Measurements from ENCODE around the gene LEF1.
"Not testable (repeated sequence)": the region's sequence is repeated elsewhere in the genome, so short reads cannot be mapped to it uniquely, and the experiment has no call there.

The LEF1 gene

DNA sequence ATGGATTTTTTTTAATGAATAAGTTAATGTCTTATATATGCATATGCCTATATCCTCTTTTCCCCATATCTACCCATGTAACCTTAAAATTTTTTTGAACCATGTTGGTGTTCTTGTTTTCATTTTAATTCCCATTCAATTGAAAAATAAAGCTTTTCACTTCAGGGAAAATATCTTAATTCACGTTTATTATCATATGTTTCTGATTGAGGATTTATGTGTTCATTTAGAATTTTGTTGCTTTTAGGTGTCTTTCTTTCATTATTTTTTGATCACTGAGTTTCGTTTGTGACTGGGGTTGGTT, 149.9 kb downstream of the LEF1 start:
- H3K27ac Mint-ChIP-seq: no peak overlapping the region
- H3K36me3 Mint-ChIP-seq (ENCODE audit: low read depth): peaks cover 30% of the 10 kb centered on the region
- no peaks in the 10 kb centered on the region for H3K9me3 Mint-ChIP-seq
- H3K4me1 Mint-ChIP-seq (ENCODE audit: low read depth): peaks cover 21% of the 10 kb centered on the region
- no peaks in the 10 kb centered on the region for H3K27me3 Mint-ChIP-seq (ENCODE audit: low read depth)
- no peak overlapping the region for H3K4me3 Mint-ChIP-seq

DNA sequence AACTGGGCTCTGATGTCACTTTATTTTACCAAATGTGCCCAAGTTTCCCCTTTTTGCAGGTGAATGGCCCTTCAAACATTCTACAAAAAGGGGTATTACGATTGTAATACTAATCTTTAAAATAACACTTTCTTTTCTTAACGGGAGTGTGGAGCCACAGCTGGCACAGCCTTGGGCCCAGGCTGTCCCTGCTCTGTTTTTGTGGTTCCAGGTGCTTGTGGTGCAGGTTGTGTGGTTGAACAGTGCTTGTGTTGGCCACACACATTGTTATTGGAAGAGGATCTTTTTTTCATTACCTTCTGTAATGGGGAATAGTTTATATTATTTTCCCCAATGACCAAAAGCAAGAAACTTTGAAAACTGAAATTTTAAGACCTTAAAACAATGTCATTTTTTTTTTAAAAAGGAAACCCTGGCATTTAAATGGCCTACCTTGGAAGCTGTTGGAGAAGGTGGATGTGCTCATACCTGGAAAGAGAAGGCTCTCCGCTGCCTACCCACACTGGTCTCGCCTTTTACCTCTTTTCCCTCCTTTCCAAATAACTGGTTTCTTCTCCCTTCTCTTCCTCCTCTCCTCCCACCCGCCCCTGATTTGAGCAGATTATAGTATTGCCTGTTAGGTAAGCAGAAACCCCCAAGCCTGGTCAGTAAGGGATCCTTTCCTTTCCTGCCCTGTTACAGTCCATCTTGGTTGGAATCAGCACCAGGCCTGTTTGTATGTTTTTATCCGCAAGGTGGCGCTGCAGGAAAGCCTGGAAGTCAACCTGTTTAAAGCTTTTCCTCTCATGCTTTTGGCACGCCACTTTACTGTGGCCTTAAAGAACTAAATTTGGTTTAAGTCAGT, 150.5 kb downstream of the LEF1 start:
- Mint-ChIP-seq H3K4me1 (ENCODE audit: low read depth) (peaks cover 21% of the 10 kb centered on the region), H3K36me3 (ENCODE audit: low read depth) (peaks cover 28% of the 10 kb centered on the region), H3K4me3 (no peak overlapping the region), H3K27ac (no peak overlapping the region), H3K9me3 (no peaks in the 10 kb centered on the region), H3K27me3 (ENCODE audit: low read depth) (no peaks in the 10 kb centered on the region)

DNA sequence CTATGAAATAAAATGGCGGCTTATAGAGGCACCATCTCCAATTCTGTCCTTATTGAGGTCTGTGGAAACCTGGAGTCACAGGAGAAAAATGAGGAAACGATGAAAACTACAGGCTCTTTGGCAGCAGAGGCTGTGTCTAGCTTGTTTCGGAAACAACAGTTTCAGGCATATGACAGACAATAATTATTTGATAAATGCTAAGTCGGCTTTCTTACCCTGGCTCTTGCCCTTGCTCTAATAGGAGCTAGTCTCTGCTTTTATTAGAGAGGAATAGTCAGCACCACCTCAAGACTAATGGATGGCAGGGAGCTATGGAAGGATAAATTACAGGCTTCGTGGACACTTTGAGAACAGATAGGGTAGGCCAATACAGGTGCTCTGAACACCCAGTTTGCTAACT, 154.8 kb downstream of the LEF1 start:
- H3K9me3 Mint-ChIP-seq: no peaks in the 10 kb centered on the region

DNA sequence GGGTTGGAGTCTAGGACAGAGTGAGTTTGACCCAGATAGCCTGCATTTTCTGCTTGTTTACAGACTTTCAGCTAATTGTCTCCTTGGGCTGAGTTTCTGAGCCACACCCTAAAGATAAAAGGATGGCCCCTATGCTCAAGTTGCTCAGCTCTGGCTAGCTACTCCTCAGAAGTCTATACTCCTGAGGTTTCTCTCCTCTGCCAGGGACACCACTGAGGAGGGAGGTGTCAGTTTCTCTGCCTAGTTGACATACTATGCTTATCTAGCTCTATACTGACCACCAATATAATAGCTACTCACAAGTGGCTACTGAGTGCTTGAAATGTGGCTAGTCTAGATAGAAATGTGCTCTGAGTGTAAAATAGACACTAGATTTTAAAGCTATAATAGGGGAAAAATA, 155.4 kb downstream of the LEF1 start:
- Mint-ChIP-seq H3K27me3 (ENCODE audit: low read depth) (no peaks in the 10 kb centered on the region), H3K36me3 (ENCODE audit: low read depth) (peaks cover 32% of the 10 kb centered on the region), H3K4me1 (ENCODE audit: low read depth) (no peaks in the 10 kb centered on the region), H3K27ac (no peak overlapping the region), H3K9me3 (no peaks in the 10 kb centered on the region), H3K4me3 (no peak overlapping the region)

More for the DNA sequence above, 154.8 kb downstream of the LEF1 start:
- Mint-ChIP-seq H3K36me3 (ENCODE audit: low read depth) (peaks cover 34% of the 10 kb centered on the region), H3K27ac (no peak overlapping the region), H3K4me3 (no peak overlapping the region), H3K27me3 (ENCODE audit: low read depth) (no peaks in the 10 kb centered on the region), H3K4me1 (ENCODE audit: low read depth) (peaks cover 5% of the 10 kb centered on the region)

DNA sequence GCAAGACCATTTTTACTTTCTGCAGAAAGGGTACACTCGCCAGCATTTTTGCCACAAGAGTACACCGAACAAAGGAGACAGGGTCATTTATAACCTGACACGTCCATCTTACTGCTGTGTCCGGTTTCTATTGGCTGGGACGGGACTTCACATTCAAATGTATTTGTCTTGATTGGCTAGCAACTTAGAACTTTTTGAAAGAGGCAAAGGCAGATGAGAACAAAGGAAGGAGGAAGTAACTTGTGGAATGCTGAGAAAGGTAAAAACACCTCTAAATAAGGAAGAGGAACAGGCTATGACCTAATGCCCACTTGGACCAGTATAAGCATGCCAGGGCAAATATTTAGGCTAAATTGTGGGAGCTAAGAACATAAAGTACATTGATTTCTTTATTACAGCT, 156.3 kb downstream of the LEF1 start:
- not testable (repeated sequence) for H3K27ac Mint-ChIP-seq; H3K4me1 Mint-ChIP-seq (ENCODE audit: low read depth); H3K4me3 Mint-ChIP-seq; H3K9me3 Mint-ChIP-seq; H3K27me3 Mint-ChIP-seq (ENCODE audit: low read depth)
- H3K36me3 Mint-ChIP-seq (ENCODE audit: low read depth): peaks cover 30% of the 10 kb centered on the region

DNA sequence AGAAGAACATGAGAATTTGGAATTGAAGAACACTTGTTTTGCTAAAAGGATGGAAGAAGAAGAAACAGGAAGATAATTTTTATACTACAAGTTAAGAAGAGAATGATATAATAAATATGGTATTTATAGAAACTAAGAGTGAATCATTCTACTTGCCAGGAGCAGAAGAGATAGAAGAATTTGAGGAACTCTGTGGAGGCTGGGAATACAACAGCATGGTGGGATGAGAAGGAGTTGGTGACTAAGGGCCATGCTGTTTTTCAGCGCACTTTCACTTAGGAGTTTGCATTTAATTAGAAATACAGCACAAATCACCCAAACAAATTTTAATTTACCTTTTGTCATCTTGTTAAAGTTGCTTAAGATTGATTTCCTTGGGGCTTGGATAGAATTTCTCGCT, 158.6 kb downstream of the LEF1 start:
- no peaks in the 10 kb centered on the region for H3K27me3 Mint-ChIP-seq (ENCODE audit: low read depth)
- H3K9me3 Mint-ChIP-seq: no peaks in the 10 kb centered on the region
- no peak overlapping the region for H3K27ac Mint-ChIP-seq
- peaks cover 5% of the 10 kb centered on the region for H3K4me1 Mint-ChIP-seq (ENCODE audit: low read depth)
- H3K4me3 Mint-ChIP-seq: no peak overlapping the region
- H3K36me3 Mint-ChIP-seq (ENCODE audit: low read depth): peaks cover 23% of the 10 kb centered on the region

DNA sequence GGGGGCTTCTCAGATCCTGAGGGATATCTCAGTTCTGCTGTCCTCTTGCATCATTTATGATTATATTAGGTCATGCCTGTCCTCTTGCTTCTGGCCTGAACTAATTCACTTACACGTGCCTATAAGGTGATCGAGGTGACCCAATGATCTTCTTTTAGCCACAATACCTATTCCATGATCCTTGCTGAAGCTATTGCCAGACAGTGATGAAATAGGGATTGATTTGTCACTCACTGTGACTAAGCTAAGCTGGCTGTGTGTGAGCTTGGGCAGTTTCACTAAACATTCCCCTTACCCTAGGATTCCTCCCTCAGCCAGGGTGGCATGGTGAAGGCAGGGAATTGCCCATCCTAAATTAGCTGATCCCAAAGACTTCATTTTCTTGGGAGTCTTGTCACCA, 160.0 kb downstream of the LEF1 start:
- H3K4me1 Mint-ChIP-seq (ENCODE audit: low read depth): peaks cover 14% of the 10 kb centered on the region
- H3K4me3 Mint-ChIP-seq: no peak overlapping the region
- H3K27me3 Mint-ChIP-seq (ENCODE audit: low read depth): no peaks in the 10 kb centered on the region
- H3K27ac Mint-ChIP-seq: no peak overlapping the region
- peaks cover 24% of the 10 kb centered on the region for H3K36me3 Mint-ChIP-seq (ENCODE audit: low read depth)
- no peaks in the 10 kb centered on the region for H3K9me3 Mint-ChIP-seq

DNA sequence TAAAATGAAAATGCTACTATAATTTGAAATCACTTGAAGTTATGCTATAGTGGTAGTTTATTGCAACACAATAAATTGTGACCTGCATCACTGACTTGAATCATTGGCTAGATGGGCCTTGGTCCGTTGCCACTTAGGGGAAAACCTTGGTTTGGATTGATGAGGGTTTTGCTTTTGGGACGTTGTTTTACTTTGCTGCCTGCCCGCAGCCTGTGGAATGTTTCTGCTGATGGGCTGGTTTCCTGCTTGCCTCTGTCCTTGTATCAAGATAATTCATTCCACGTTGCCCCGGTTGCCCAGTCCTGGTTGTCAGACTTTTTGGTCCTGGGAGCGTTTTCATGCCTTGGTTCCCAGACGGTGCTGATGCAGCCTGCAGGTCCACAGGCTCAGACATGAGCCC, 160.7 kb downstream of the LEF1 start:
- no peak overlapping the region for H3K4me3 Mint-ChIP-seq
- no peak overlapping the region for H3K27ac Mint-ChIP-seq
- H3K9me3 Mint-ChIP-seq: no peaks in the 10 kb centered on the region
- H3K36me3 Mint-ChIP-seq (ENCODE audit: low read depth): peaks cover 27% of the 10 kb centered on the region
- H3K27me3 Mint-ChIP-seq (ENCODE audit: low read depth): no peaks in the 10 kb centered on the region
- H3K4me1 Mint-ChIP-seq (ENCODE audit: low read depth): peaks cover 16% of the 10 kb centered on the region

DNA sequence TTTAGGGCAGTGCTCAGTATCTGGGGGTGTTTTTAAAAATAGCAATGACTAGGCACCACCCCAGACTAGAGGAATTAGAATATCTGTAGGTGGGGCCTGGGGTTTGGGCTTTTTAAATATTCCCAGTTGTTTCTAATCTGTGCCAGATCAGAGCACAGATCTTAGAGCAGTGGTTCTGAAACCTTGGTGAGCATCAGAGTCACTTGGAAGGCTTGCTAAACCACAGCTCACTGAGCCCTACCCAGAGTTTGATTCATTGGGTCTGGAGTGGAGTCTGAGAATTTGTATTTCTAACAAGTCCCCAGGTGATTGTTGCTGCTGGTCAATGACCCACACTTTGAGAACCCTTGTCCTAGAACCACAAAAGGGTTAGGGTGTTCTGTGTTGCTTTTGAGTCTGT, 162.4 kb downstream of the LEF1 start:
- Mint-ChIP-seq H3K4me1 (ENCODE audit: low read depth) (peaks cover 18% of the 10 kb centered on the region), H3K27me3 (ENCODE audit: low read depth) (no peaks in the 10 kb centered on the region), H3K27ac (no peak overlapping the region), H3K9me3 (no peaks in the 10 kb centered on the region), H3K4me3 (no peak overlapping the region), H3K36me3 (ENCODE audit: low read depth) (peaks cover 21% of the 10 kb centered on the region)

DNA sequence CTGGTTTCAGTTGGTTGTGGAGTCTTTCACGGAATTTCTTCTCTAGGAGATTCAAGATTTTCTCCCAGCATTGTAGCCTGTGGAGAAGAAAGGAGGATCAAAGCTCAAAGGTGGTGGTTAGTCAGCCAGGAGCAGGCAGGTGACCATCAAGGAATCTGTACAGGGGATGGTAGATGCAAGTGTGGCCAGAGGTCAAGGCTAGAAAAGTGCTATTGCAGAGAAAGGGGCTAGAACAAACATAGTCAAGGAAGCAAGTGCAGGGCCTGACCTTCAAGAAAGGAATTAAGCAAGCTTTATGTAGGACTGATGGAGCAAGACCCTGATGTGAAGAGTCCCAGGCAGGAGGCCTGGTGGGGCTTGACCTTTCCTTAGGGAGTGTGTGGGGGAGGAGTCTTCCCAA, 162.9 kb downstream of the LEF1 start:
- peaks cover 21% of the 10 kb centered on the region for H3K4me1 Mint-ChIP-seq (ENCODE audit: low read depth)
- H3K36me3 Mint-ChIP-seq (ENCODE audit: low read depth): peaks cover 20% of the 10 kb centered on the region
- no peaks in the 10 kb centered on the region for H3K27me3 Mint-ChIP-seq (ENCODE audit: low read depth)
- no peak overlapping the region for H3K4me3 Mint-ChIP-seq
- no peaks in the 10 kb centered on the region for H3K9me3 Mint-ChIP-seq
- no peak overlapping the region for H3K27ac Mint-ChIP-seq

DNA sequence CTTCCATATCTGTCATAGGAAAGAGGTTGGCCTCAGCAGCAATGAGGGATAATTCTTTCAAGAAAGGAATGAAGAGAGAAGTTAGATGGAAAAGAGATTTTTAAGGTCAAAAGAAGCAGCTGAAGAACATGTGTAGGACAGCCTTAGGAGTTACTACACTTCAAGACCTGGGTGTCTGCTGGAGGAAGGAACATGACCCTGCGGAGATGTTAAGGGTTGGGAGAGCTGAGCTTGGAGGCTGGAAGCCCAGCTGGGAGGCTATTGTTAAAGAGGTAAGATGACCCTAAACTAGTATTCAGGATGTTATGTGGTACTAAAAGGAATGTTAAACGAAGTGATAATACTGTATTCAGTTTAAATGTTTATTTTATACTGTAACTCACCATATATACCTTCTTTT, 164.1 kb downstream of the LEF1 start:
- peaks cover 23% of the 10 kb centered on the region for H3K36me3 Mint-ChIP-seq (ENCODE audit: low read depth)
- no peaks in the 10 kb centered on the region for H3K9me3 Mint-ChIP-seq
- H3K4me3 Mint-ChIP-seq: no peak overlapping the region
- no peaks in the 10 kb centered on the region for H3K27me3 Mint-ChIP-seq (ENCODE audit: low read depth)
- H3K27ac Mint-ChIP-seq: no peak overlapping the region
- H3K4me1 Mint-ChIP-seq (ENCODE audit: low read depth): peaks cover 31% of the 10 kb centered on the region

DNA sequence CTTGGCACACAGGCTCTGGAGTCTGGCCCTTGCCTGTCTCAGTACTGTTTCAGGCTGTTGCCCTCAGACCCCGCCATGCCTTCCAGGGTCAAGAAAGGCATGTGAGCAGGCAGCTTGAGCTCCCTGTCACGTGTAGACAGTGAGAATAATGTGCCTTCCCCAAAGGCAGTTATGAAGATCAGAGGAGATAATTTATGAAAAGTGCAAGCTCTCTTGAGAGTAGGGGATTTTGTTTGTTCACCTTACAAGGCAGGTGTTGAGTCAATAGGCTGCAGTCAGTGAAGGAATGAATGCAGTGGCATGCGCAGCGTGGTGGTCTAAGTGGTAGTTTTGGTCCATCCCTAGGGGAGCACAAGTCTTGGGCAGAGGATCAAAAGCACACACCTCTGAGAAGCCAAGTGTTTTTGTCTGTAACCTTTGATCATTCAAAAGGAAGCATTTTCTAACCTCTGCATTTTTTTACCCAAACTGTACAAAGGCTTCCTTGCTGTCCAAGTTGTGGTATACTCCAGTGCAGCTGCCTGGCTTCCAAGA, 164.7 kb downstream of the LEF1 start:
- H3K36me3 Mint-ChIP-seq (ENCODE audit: low read depth): peaks cover 21% of the 10 kb centered on the region
- peak overlapping the region; percentile 26 for H3K27ac Mint-ChIP-seq
- no peaks in the 10 kb centered on the region for H3K9me3 Mint-ChIP-seq
- no peak overlapping the region for H3K4me3 Mint-ChIP-seq
- H3K27me3 Mint-ChIP-seq (ENCODE audit: low read depth): no peaks in the 10 kb centered on the region
- H3K4me1 Mint-ChIP-seq (ENCODE audit: low read depth): peaks cover 32% of the 10 kb centered on the region

DNA sequence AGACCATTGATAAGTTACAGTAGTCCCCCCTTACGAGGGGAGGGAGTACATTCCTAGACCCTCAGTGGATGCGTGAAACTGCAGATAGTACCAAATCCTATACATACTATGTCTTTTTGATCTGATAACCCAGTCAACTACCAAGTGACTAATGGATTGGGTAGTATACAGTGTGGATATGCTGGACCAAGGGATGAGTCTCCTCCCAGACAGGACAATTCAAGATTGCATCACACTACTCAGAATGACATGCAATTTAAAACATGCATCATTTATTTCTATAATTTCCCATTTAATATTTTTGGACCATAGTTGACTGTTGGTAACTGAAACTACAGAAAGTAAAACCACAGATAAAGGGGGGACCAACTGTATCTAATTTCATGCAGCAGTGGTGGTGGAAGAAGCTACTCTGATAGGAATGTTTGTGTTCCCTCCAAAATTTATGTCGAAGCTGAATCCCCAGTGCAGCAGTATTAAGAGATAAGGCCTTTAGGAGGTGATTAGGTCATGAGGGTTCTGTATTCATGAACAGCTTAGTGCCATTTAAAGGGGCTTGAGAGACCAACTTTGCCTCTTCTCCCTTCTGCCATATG, 167.1 kb downstream of the LEF1 start:
- H3K36me3 Mint-ChIP-seq (ENCODE audit: low read depth): peaks cover 28% of the 10 kb centered on the region
- no peak overlapping the region for H3K4me3 Mint-ChIP-seq
- H3K4me1 Mint-ChIP-seq (ENCODE audit: low read depth): peaks cover 39% of the 10 kb centered on the region
- H3K9me3 Mint-ChIP-seq: no peaks in the 10 kb centered on the region
- no peak overlapping the region for H3K27ac Mint-ChIP-seq
- no peaks in the 10 kb centered on the region for H3K27me3 Mint-ChIP-seq (ENCODE audit: low read depth)

DNA sequence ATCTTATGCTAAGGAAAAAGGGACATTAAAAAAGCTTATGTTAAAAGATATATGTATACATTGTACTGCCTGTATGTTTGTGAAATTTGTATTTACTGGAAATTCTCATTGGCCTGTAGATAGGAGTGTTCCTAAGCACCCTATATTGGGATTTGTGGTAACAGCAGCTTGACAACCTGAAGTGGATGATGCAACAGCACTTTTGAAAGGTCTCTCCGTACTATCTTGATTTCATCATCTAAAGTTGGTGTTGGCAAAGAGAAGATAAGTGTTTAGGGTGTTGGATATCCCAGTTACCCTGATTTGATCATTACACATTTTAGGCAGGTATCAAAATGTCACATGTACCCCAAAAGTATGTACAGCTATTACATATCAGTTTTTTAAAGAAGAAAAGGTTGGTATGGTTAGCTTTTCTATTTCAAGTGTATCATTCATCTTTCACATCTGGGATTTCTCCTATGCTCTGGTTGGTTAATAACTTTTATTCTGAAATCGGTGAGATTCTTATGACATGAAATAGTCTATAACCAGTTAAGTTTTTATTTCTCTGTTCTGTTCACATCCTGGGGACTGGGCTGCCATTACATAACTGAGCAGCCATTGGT, 168.7 kb downstream of the LEF1 start:
- H3K27ac Mint-ChIP-seq: no peak overlapping the region
- no peaks in the 10 kb centered on the region for H3K9me3 Mint-ChIP-seq
- H3K4me1 Mint-ChIP-seq (ENCODE audit: low read depth): peaks cover 40% of the 10 kb centered on the region
- no peak overlapping the region for H3K4me3 Mint-ChIP-seq
- peaks cover 37% of the 10 kb centered on the region for H3K36me3 Mint-ChIP-seq (ENCODE audit: low read depth)
- H3K27me3 Mint-ChIP-seq (ENCODE audit: low read depth): no peaks in the 10 kb centered on the region

DNA sequence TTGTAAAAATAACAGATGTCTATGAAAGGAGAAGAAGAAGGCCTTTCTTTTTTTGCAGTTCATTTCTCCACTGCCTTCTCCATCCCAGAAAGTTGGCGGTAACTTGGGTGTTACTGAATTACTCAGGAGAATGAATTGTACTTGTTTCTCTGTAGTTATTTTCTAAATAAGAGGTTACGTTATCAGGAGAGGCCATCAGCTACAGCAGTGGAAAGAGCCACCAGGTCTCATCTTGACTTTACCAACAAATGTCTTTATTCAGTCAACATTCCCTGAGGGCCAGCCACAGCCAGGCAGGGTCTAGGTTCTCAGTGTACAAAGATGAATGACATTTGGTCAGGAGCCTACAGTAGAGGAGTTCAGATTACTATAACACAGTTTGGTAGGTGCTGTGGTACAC, 170.9 kb downstream of the LEF1 start:
- Mint-ChIP-seq H3K27ac (no peak overlapping the region), H3K9me3 (no peaks in the 10 kb centered on the region), H3K36me3 (ENCODE audit: low read depth) (peaks cover 31% of the 10 kb centered on the region), H3K4me1 (ENCODE audit: low read depth) (peaks cover 34% of the 10 kb centered on the region), H3K4me3 (no peak overlapping the region), H3K27me3 (ENCODE audit: low read depth) (no peaks in the 10 kb centered on the region)
